Upper lobe of left lung (tissue), 6 donors: ENCODE results near the gene AGAP1. TPM values are rescaled to one million over a fixed set of nuclear protein-coding genes. Genes with fewer than 3 reads are reported as not detected.

Source experiments
- ATAC-seq, 2 donors: fragments of 200-7000 bp; cut with Tn5 transposase; one replicate each; pipeline ENCODE4 v1.9.1; 2022; ENCODE audit warnings: mild to moderate bottlenecking in 2 of 2, moderate library complexity in 2 of 2; ENCODE audit not compliant: low FRiP score in 2 of 2
- DNase-seq, 2 donors: peaks; one replicate each; pipeline ENCODE4 v3.0.0-alpha.2; 2019 to 2020
- H3K27ac ChIP-seq, 4 donors: fragments of 200-600 bp; sonication (generic); one replicate each; pipeline ENCODE4 v1.5.1; 2016 to 2019
- H3K27me3 ChIP-seq, 4 donors: fragments of 200-600 bp; sonication (generic); one replicate each; pipeline ENCODE4 v1.5.1; 2017 to 2019
- H3K36me3 ChIP-seq, 4 donors: fragments of 200-600 bp; sonication (generic); one replicate each; pipeline ENCODE4 v1.5.1; 2016 to 2019
- H3K4me1 ChIP-seq, 4 donors: fragments of 200-600 bp; sonication (generic); one replicate each; pipeline ENCODE4 v1.5.1; 2018 to 2019
- H3K4me3 ChIP-seq, 4 donors: fragments of 200-600 bp; sonication (generic); one replicate each; pipeline ENCODE4 v1.5.1; 2017 to 2019; ENCODE audit warnings: mild to moderate bottlenecking in 2 of 4, moderate library complexity in 1 of 4
- H3K9me3 ChIP-seq, 4 donors: fragments of 200-600 bp; sonication (generic); one replicate each; pipeline ENCODE4 v1.5.1; 2018 to 2019
- EP300 ChIP-seq, 4 donors: sonication (generic); formaldehyde crosslinking; IDR thresholded peaks; one replicate each; pipeline ENCODE4 v1.5.1; 2017; ENCODE audit warnings: antibody characterized with exemption in 4 of 4, control low read depth in 2 of 4
- POLR2A ChIP-seq, 4 donors: fragments of 450-650 bp; IDR thresholded peaks; one replicate each; pipeline ENCODE4 v1.5.1; 2016 to 2017; ENCODE audit warnings: antibody characterized with exemption in 4 of 4, mild to moderate bottlenecking in 2 of 4
- POLR2AphosphoS5 ChIP-seq, 2 donors: sonication (generic); formaldehyde crosslinking; IDR thresholded peaks; one replicate each; pipeline ENCODE4 v1.5.1; 2017; ENCODE audit warnings: antibody characterized with exemption in 2 of 2
- WGBS, 2 donors: methylation state at CpG; one replicate each; pipeline ENCODE4 v1.1.5; 2017 to 2018; 5-methylcytosine and 5-hydroxymethylcytosine counted together
- total RNA-seq, 6 donors: library from RNA; depleted of rRNA in 4 of 6; stranded (reverse); fragments of >200 nt in 4 of 6; gene quantifications; one replicate each; pipeline versions ENCODE4 v1.1.0 to v1.2.1, GENCODE V29; 2016 to 2021
- TF ChIP-seq, protein P1 (sequence below), 6 experiments: fragments of 450-650 bp in 4 of 6; fragments of 200-600 bp in 2 of 6; sonication (generic) in 2 of 6; IDR thresholded peaks; one replicate each; pipeline ENCODE4 v1.5.1; 2016 to 2019; ENCODE audit warnings: antibody characterized with exemption in 6 of 6
- donor health status: DM: no; HTN: no; CAD: no; lungs with moderate emphysema.
- donor health status: DM: no; HTN: yes; CAD: no; lungs with severe emphysema.

The AGAP1 gene
- total RNA-seq, 6 donors from 2014 or later: 25.5 to 45.1 (median 30.7) TPM

DNA sequence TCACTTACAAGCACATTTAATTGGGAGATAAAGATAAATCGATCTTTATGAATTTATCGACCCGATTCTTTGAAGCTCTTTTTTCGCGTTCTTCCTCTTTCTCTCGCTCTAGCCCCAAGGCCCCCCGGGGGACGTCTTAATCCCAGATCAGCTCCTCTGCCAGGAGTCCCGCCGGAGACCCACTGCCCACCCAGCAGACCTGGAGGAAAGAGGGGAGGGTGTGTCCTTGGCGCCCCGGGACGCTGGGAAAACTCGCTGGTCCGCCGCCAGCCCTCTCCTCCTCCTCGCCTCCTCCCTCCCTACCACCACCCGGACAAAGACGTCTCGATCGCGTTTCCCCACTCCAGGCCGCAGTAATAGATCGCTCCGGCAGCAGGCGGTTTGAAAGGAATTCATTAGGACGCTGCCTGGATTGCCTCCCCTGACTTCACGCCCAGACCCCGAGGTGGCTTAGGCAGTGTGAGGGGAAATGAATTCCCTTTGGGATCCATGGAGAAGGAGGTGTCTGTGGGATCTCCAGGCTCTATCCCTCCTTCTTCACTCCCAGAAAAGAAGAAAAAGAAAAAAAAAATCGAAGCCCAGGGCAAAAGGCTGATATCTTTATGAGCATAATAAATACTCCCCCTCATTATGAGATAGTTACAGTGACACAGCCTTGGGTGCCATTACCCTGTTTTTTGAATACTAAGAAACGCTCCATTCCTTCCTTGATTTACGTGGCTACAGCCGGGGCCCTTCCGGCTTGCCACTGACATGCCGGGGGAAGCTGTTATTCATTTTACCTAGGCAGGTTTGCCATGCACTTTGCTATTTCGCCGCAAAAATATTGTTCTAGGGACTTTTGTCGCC lies 676.1 kb downstream of the AGAP1 start:
- DNase-seq: no peak
- TF ChIP-seq, protein P1, sequence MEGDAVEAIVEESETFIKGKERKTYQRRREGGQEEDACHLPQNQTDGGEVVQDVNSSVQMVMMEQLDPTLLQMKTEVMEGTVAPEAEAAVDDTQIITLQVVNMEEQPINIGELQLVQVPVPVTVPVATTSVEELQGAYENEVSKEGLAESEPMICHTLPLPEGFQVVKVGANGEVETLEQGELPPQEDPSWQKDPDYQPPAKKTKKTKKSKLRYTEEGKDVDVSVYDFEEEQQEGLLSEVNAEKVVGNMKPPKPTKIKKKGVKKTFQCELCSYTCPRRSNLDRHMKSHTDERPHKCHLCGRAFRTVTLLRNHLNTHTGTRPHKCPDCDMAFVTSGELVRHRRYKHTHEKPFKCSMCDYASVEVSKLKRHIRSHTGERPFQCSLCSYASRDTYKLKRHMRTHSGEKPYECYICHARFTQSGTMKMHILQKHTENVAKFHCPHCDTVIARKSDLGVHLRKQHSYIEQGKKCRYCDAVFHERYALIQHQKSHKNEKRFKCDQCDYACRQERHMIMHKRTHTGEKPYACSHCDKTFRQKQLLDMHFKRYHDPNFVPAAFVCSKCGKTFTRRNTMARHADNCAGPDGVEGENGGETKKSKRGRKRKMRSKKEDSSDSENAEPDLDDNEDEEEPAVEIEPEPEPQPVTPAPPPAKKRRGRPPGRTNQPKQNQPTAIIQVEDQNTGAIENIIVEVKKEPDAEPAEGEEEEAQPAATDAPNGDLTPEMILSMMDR (IDR thresholded peaks at IDR 0.05): no peak
- TF ChIP-seq POLR2A (IDR thresholded peaks at IDR 0.05) (no peak), EP300 (IDR thresholded peaks at IDR 0.05) (no peak), POLR2AphosphoS5 (IDR thresholded peaks at IDR 0.05) (no peak)
- 7 to 9% methylated on average over 35 to 38 of the region's 38 CpGs for WGBS, 2 donors
- peaks cover 35 to 52% (median 41%) of the 10 kb centered on the region in 4 donors for H3K4me1 ChIP-seq
- ATAC-seq: no peak
- H3K36me3 ChIP-seq: no peaks in the 10 kb centered on the region
- H3K27me3 ChIP-seq: peaks cover 2 to 90% (median 62%) of the 10 kb centered on the region in 4 donors
- no peaks in the 10 kb centered on the region for H3K9me3 ChIP-seq
- H3K4me3 ChIP-seq: no peak overlapping the region
- H3K27ac ChIP-seq: no peak overlapping the region

- Histone ChIP-seq H3K27ac (no peak overlapping the region), H3K36me3 (no peaks in the 10 kb centered on the region), H3K4me3 (no peak overlapping the region), H3K9me3 (no peaks in the 10 kb centered on the region), H3K4me1 (peaks cover 34 to 47% (median 39%) of the 10 kb centered on the region in 4 donors), H3K27me3 (peaks cover 2 to 92% (median 59%) of the 10 kb centered on the region in 4 donors)
- DNase-seq (no peak), ATAC-seq (no peak)
- whole genome bisulfite sequencing, 2 donors: 14 to 15% methylated on average over 19 to 21 of the region's 21 CpGs
- TF ChIP-seq, protein P1 (IDR thresholded peaks at IDR 0.05): no peak
- no peak for TF ChIP-seq POLR2AphosphoS5 (IDR thresholded peaks at IDR 0.05)
- no peak for TF ChIP-seq EP300 (IDR thresholded peaks at IDR 0.05)
- no peak for TF ChIP-seq POLR2A (IDR thresholded peaks at IDR 0.05)
These were observed 676.8 kb downstream of the AGAP1 start for GRCh38 chr2:236170590-236171165.

- H3K4me3 ChIP-seq: no peak overlapping the region
- peaks cover 2 to 89% (median 57%) of the 10 kb centered on the region in 4 donors for H3K27me3 ChIP-seq
- TF ChIP-seq POLR2A (IDR thresholded peaks at IDR 0.05): no peak
- no peak for TF ChIP-seq EP300 (IDR thresholded peaks at IDR 0.05)
- TF ChIP-seq, protein P1 (IDR thresholded peaks at IDR 0.05): no peak
- TF ChIP-seq POLR2AphosphoS5 (IDR thresholded peaks at IDR 0.05): no peak
- ATAC-seq (no peak), DNase-seq (peak in 1 of 2 donors; percentile 79)
- H3K4me1 ChIP-seq: peaks cover 32 to 42% (median 37%) of the 10 kb centered on the region in 4 donors
- WGBS, 2 donors: 4 to 10% methylated on average over 26 to 27 of the region's 27 CpGs
- no peaks in the 10 kb centered on the region for H3K36me3 ChIP-seq
- H3K27ac ChIP-seq: no peak overlapping the region
- H3K9me3 ChIP-seq: no peaks in the 10 kb centered on the region
These were observed 677.4 kb downstream of the AGAP1 start for GRCh38 chr2:236171181-236171679.

DNA sequence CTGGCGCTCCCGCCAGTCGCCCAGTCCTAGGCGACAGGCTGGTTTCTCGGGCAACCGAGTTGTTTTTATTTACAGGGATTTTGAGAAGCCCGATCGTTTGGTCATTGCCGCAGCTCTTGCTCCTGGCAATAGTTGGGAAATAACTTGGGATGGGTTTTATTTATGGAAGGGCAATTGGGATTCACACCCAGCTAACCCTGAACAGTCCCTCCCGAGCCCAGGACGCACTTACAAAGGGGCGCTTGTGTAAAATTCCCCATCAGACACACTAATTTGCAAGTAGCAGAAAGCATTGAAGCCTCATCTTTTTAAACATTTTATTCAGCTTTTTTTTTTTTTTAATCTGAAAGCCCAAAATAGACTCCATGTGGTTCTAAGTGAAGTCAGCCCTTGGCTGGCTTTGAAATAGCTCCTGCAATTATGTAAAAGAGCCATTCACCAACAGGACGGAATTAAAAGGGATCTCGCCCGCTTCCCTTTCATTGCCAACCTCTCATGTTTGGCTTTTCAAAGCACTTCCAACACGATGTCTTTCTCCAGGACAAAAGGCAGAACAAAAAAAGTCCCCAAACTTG lies 677.9 kb downstream of the AGAP1 start:
- Histone ChIP-seq H3K36me3 (no peaks in the 10 kb centered on the region), H3K27me3 (peaks cover 2 to 85% (median 55%) of the 10 kb centered on the region in 4 donors), H3K9me3 (no peaks in the 10 kb centered on the region), H3K27ac (no peak overlapping the region), H3K4me1 (peaks cover 27 to 38% (median 31%) of the 10 kb centered on the region in 4 donors), H3K4me3 (no peak overlapping the region)
- 15 to 16% methylated on average over 10 to 16 of the region's 16 CpGs for WGBS, 2 donors
- TF ChIP-seq, protein P1 (IDR thresholded peaks at IDR 0.05): no peak
- TF ChIP-seq POLR2A (IDR thresholded peaks at IDR 0.05) (no peak), POLR2AphosphoS5 (IDR thresholded peaks at IDR 0.05) (no peak), EP300 (IDR thresholded peaks at IDR 0.05) (no peak)
- ATAC-seq: no peak
- DNase-seq: no peak
